Sigmoid colon (tissue), 3 donors: ENCODE results near the gene RRAD.

Source experiments
- CTCF ChIP-seq, 4 experiments: fragments of 450-650 bp in 3 of 4; fragments of 200-600 bp in 1 of 4; IDR thresholded peaks; one replicate each; pipeline ENCODE4 v1.5.1; 2016 to 2019; ENCODE audit warnings: antibody characterized with exemption in 4 of 4, mild to moderate bottlenecking in 3 of 4, moderate library complexity in 2 of 4
- POLR2A ChIP-seq, 2 donors: fragments of 450-650 bp; IDR thresholded peaks; one replicate each; pipeline ENCODE4 v1.6.1; 2016; ENCODE audit warnings: antibody characterized with exemption in 2 of 2, mild to moderate bottlenecking in 2 of 2, moderate library complexity in 2 of 2

DNA sequence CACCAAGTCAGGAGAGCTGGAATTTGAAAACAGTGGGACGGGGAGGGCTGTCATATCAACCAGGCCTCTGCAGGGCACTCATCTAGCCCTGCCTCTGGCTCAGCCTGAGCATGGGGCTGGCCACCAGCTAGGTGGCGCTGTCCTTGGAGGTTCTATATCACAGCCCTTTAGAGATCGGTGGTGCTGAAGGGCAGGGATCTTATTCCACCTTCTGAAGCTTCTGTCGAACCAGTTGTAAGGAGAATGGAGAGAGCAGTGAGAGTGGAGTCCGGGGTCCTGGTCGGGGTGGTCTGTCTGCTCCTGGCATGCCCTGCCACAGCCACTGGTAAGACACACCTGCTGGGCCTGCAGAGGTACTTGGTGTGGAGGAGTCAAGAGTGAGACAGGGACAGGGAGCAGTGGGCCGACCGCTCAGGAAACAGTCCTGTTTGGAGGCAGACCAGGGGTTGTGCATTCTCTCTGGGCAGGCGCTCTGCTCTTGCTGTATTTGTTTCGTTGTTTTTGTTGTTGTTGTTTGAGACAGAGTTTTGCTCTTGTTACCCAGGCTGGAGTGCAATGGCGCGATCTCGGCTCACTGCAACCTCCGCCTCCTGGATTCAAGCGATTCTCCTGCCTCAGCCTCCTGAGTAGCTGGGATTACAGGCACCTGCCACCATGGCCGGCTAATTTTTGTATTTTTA is 35.9 kb upstream of the RRAD start, which contains the start of gene CES3:
- TF ChIP-seq POLR2A (IDR thresholded peaks at IDR 0.05) (no peak), CTCF (IDR thresholded peaks at IDR 0.05) (peak in 2 of 4 experiments; percentile 44 to 45)
